Activated T-cell treated with anti-CD3 and anti-CD28 coated beads, Interleukin-2, amount 50 U/mL, for 72 hours (primary cell): ENCODE results near the gene TAF9B. TPM values are rescaled to one million over a fixed set of nuclear protein-coding genes. Genes with fewer than 3 reads are reported as not detected.
"Not testable (repeated sequence)": the region's sequence is repeated elsewhere in the genome, so short reads cannot be mapped to it uniquely, and the experiment has no call there.

Experiments
- ATAC-seq, 2 donors: fragments of 150-1000 bp; cut with Tn5 transposase; replicated peaks in 1 of 2; 2 replicates each; pipeline ENCODE4 v1.10.0; 2021; ENCODE audit warnings: moderate library complexity in 2 of 2, mild to moderate bottlenecking in 1 of 2
- DNase-seq, 2 donors: peaks; one replicate each; pipeline ENCODE4 v3.0.0; 2021 to 2022; ENCODE audit warnings: mixed read lengths in 1 of 2
- H3K27ac Mint-ChIP-seq: one replicate; pipeline ENCODE4 v1.8.0; 2022; ENCODE audit warnings: mild to moderate bottlenecking, moderate library complexity, mixed read lengths
- H3K27me3 Mint-ChIP-seq: one replicate; pipeline ENCODE4 v1.8.0; 2022; ENCODE audit warnings: low read depth, mixed read lengths
- H3K36me3 Mint-ChIP-seq, 2 donors: one replicate each; pipeline ENCODE4 v1.8.0; 2022; ENCODE audit warnings: mixed read lengths in 2 of 2, mild to moderate bottlenecking in 1 of 2; ENCODE audit not compliant: insufficient read depth in 2 of 2
- H3K4me1 Mint-ChIP-seq: one replicate; pipeline ENCODE4 v1.8.0; 2022; ENCODE audit warnings: low read depth, mixed read lengths
- H3K4me3 Mint-ChIP-seq, 2 donors: one replicate each; pipeline ENCODE4 v1.8.0; 2022; ENCODE audit warnings: mild to moderate bottlenecking in 2 of 2, mixed read lengths in 2 of 2, moderate library complexity in 2 of 2
- H3K9me3 Mint-ChIP-seq, 2 donors: one replicate each; pipeline ENCODE4 v1.8.0; 2022; ENCODE audit warnings: mixed read lengths in 2 of 2
- total RNA-seq, 2 donors: library from RNA; stranded (reverse); gene quantifications; one replicate each; pipeline ENCODE4 v1.2.3, GENCODE V29; 2022

TAF9B gene
- total RNA-seq, 2 donors from 2014 or later, result 19.9 to 30.6 TPM

GRCh38 chrX:78105944-78106650 lies 33.4 kb downstream of the TAF9B start:
- ATAC-seq (no peak), DNase-seq (peak in 1 of 2 donors; percentile 24)
- H3K4me3 Mint-ChIP-seq, result peak overlapping the region; percentile 80 to 99
- peaks cover 41% of the 10 kb centered on the region for H3K4me1 Mint-ChIP-seq
- H3K9me3 Mint-ChIP-seq, result no peaks in the 10 kb centered on the region
- peak overlapping the region; percentile 97 for H3K27ac Mint-ChIP-seq
- peaks cover 18 to 20% of the 10 kb centered on the region in 2 donors for H3K36me3 Mint-ChIP-seq
- peaks cover 4% of the 10 kb centered on the region for H3K27me3 Mint-ChIP-seq

- peak in 1 of 2 donors; percentile 18 for DNase-seq
- H3K27ac Mint-ChIP-seq, result peak overlapping the region; percentile 97
- H3K36me3 Mint-ChIP-seq, result peaks cover 20% of the 10 kb centered on the region in 2 donors
- ATAC-seq, result no peak
- H3K4me1 Mint-ChIP-seq, result peaks cover 38% of the 10 kb centered on the region
- peaks cover 0 to 2% of the 10 kb centered on the region in 2 donors for H3K9me3 Mint-ChIP-seq
- peaks cover 13% of the 10 kb centered on the region for H3K27me3 Mint-ChIP-seq
- H3K4me3 Mint-ChIP-seq, result peak overlapping the region; percentile 80 to 99
These were observed 34.8 kb downstream of the TAF9B start for GRCh38 chrX:78104447-78105176.

DNA sequence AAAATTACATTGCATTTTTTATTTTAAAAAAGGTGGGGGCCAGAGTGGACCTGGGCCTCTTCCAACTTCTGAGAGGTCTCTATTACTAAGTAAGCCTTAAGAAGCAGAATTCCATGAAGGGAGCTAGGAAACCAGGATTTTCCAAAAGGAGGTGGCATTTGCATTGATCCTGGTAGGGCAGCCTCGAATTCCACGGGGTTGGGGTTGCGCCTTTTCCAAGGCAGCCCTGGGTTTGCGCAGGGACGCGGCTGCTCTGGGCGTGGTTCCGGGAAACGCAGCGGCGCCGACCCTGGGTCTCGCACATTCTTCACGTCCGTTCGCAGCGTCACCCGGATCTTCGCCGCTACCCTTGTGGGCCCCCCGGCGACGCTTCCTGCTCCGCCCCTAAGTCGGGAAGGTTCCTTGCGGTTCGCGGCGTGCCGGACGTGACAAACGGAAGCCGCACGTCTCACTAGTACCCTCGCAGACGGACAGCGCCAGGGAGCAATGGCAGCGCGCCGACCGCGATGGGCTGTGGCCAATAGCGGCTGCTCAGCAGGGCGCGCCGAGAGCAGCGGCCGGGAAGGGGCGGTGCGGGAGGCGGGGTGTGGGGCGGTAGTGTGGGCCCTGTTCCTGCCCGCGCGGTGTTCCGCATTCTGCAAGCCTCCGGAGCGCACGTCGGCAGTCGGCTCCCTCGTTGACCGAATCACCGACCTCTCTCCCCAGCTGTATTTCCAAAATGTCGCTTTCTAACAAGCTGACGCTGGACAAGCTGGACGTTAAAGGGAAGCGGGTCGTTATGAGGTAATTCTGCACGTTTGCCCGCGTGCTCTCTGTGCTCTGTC lies 35.6 kb downstream of the TAF9B start, which contains the start of gene PGK1:
Gene PGK1 (plus strand): TSS at position 626 of the 824 bp plus-strand sequence. CDS start 93 bp downstream, at position 719.
- peak; percentile 92 to 95 for DNase-seq
- Mint-ChIP-seq H3K36me3 (peaks cover 20% of the 10 kb centered on the region in 2 donors), H3K27me3 (peaks cover 13% of the 10 kb centered on the region), H3K9me3 (peaks cover 0 to 2% of the 10 kb centered on the region in 2 donors), H3K4me1 (peaks cover 30% of the 10 kb centered on the region), H3K4me3 (peak within 1 kb of the TSS; percentile 80 to 99), H3K27ac (peak within 1 kb of the TSS; percentile 97)
- ATAC-seq, result peak; percentile 97 to 98

GRCh38 chrX:78103001-78103622 lies 36.3 kb downstream of the TAF9B start:
- peaks cover 13% of the 10 kb centered on the region for H3K27me3 Mint-ChIP-seq
- peaks cover 23% of the 10 kb centered on the region for H3K4me1 Mint-ChIP-seq
- peak overlapping the region; percentile 80 to 99 for H3K4me3 Mint-ChIP-seq
- DNase-seq (no peak), ATAC-seq (no peak)
- peaks cover 20% of the 10 kb centered on the region in 2 donors for H3K36me3 Mint-ChIP-seq
- peak overlapping the region; percentile 84 for H3K27ac Mint-ChIP-seq
- peaks cover 0 to 2% of the 10 kb centered on the region in 2 donors for H3K9me3 Mint-ChIP-seq

GRCh38 chrX:78102091-78102490 lies 37.4 kb downstream of the TAF9B start:
- H3K27ac Mint-ChIP-seq, result no peak overlapping the region

DNA sequence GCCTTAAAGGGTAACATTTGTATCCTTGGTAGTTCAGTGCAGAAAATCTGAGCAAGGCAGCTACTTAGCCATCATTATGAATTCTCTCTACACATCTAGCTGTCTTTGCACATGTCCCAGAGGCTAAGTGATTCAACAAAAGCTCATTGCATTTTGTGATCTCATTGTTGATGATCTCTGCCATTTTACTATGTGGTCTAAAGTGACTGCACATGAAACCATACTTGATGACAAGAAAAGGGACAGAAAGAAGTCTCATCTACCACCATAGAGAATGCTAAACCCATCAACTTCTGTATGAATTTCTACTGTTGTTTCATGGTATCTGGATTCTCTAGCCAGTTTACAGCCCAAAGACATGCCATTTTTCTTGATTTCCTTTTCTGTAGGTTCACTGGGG lies 41.3 kb downstream of the TAF9B start:
- H3K4me3 Mint-ChIP-seq, result peak overlapping the region in 1 of 2 donors; percentile 2

More at GRCh38 chrX:78102091-78102490, 37.4 kb downstream of the TAF9B start:
- H3K27me3 Mint-ChIP-seq, result peaks cover 13% of the 10 kb centered on the region
- peaks cover 0 to 2% of the 10 kb centered on the region in 2 donors for H3K9me3 Mint-ChIP-seq
- no peak overlapping the region for H3K4me3 Mint-ChIP-seq
- peaks cover 18 to 20% of the 10 kb centered on the region in 2 donors for H3K36me3 Mint-ChIP-seq
- H3K4me1 Mint-ChIP-seq, result peaks cover 15% of the 10 kb centered on the region
- ATAC-seq (no peak), DNase-seq (no peak)

DNA sequence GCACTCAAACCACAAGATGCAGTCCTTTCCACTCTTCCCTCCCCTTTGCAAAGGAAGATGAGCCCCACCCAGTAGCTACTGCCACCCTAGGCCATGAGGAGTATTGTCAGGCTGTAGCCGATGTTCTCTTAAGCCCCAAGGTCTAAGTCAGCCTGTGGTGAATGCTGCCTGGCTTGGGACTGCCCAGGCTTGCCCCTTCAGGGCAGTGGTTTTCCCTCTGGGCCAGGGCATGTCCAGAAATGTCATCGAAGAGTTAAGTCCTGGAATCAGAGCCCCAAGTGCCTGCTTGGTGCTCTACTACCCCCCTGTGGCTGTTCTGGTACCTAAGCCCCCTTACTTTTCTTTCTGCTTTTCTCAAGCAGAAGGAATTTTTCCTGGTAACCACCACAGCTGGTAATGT lies 47.2 kb downstream of the TAF9B start:
- Mint-ChIP-seq H3K36me3 (no peaks in the 10 kb centered on the region), H3K27me3 (peaks cover 31% of the 10 kb centered on the region), H3K9me3 (peaks cover 0 to 2% of the 10 kb centered on the region in 2 donors), H3K27ac (no peak overlapping the region), H3K4me3 (no peak overlapping the region), H3K4me1 (peaks cover 5% of the 10 kb centered on the region)
- DNase-seq (peak in 1 of 2 donors; percentile 20), ATAC-seq (peak; percentile 57 to 69)

More for the DNA sequence above, 41.3 kb downstream of the TAF9B start:
- Mint-ChIP-seq H3K4me1 (peaks cover 7% of the 10 kb centered on the region), H3K27ac (no peak overlapping the region), H3K9me3 (peaks cover 0 to 2% of the 10 kb centered on the region in 2 donors), H3K27me3 (peaks cover 27% of the 10 kb centered on the region), H3K36me3 (peaks cover 2 to 4% of the 10 kb centered on the region in 2 donors)
- ATAC-seq (peak; percentile 45 to 78), DNase-seq (no peak)

DNA sequence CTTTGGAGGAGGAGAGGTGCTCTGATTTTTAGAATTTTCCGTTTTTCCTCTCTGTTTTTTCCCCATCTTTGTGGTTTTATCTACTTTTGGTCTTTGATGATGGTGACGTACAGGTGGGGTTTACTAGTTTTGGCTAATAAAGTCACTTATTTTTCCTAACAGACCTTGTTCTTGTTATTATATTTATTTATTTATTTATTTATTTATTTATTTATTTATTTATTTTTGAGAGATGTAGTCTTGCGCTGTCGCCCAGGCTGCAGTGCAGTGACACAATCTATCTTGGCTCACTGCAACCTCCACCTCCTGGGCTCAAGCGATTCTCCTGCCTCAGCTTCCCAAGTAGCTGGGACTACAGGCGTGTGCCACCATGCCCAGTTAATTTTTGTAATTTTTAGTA lies 58.0 kb downstream of the TAF9B start:
- peaks cover 2 to 17% of the 10 kb centered on the region in 2 donors for H3K36me3 Mint-ChIP-seq

More for the DNA sequence above, 58.0 kb downstream of the TAF9B start:
- H3K9me3 Mint-ChIP-seq, H3K4me1 Mint-ChIP-seq, H3K27ac Mint-ChIP-seq, ATAC-seq, H3K4me3 Mint-ChIP-seq, DNase-seq: not testable (repeated sequence)
- H3K27me3 Mint-ChIP-seq, result peaks cover 22% of the 10 kb centered on the region

Other genes starting within 250 kb of the TAF9B start
- gene MAGT1, start 244.2 kb downstream of the TAF9B start, total RNA-seq, result 10 to 100 TPM; 29.6 to 35.0 TPM
- 100 to 1,000 TPM; 145 to 148 TPM for gene COX7B, start 240.2 kb downstream of the TAF9B start, total RNA-seq
- gene ATP7A, start 229.0 kb downstream of the TAF9B start, total RNA-seq, result 10 to 100 TPM in 1 of 2 donors, 1 to 10 TPM in 1; 9.9 to 10.1 TPM
- gene PGAM4, start 170.0 kb downstream of the TAF9B start, total RNA-seq, result not detected
- 100 to 1,000 TPM; 345 to 457 TPM for gene PGK1, start 35.4 kb downstream of the TAF9B start, total RNA-seq
- 1 to 10 TPM; 2.9 to 6.6 TPM for gene CYSLTR1, start 188.0 kb upstream of the TAF9B start, total RNA-seq